ENCODE measurements around the gene B4GALNT4. TPM values are rescaled to one million over a fixed set of nuclear protein-coding genes. Genes with fewer than 3 reads are reported as not detected.

The B4GALNT4 gene
- total and polyA plus RNA-seq, 4 donors = 0.15 to 0.42 (median 0.42) TPM; not detected in 1

DNA sequence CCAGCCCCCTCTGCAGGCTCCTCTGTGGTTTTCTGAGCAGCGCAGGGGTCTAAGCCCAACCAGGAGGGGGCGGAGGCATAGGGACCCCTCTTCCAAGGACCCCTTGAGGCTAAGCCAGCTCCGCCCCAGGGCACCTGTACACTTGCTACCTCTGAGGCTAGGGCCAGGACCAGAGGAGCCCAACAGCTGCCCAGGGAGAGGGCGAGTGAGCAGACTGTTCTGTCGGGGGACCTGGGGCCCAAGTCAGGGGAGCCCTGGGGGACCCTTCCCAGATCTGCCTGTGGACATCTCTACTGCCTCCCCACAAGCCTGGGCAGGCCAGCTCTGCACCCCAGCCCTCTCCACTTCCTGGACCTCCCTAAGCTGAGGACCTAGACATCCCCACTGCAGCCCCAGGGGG is 1.8 kb downstream of the B4GALNT4 start:
- Histone ChIP-seq H3K9ac (ENCODE audit: low read depth in 1 of 2, low read length in 2 of 2) (no peak overlapping the region), H3K4me1 (ENCODE audit: control insufficient read depth in 4 of 4, insufficient read depth in 4 of 4, low read length in 3 of 4) (peaks cover 0 to 5% (median 2%) of the 10 kb centered on the region in 4 donors), H3K9me3 (ENCODE audit: control insufficient read depth in 4 of 4, low read length in 3 of 4) (no peaks in the 10 kb centered on the region), H3K27ac (ENCODE audit: low read depth in 1 of 2, low read length in 2 of 2) (no peak overlapping the region), H3K4me3 (ENCODE audit: low read depth in 1 of 3, low read length in 3 of 3) (no peak overlapping the region), H3K27me3 (ENCODE audit: control insufficient read depth in 4 of 4, insufficient read depth in 4 of 4, low read length in 3 of 4) (peaks cover under 1 to 18% (median 10%) of the 10 kb centered on the region in 4 donors), H3K36me3 (ENCODE audit: control insufficient read depth in 4 of 4, insufficient read depth in 3 of 4, low read depth in 1 of 4, low read length in 3 of 4) (no peaks in the 10 kb centered on the region)
- no peak for DNase-seq (ENCODE audit: low spot score)
- TF ChIP-seq FOXA2 (IDR thresholded peaks at IDR 0.05) (no peak), SP1 (IDR thresholded peaks at IDR 0.05) (no peak), RAD21 (IDR thresholded peaks at IDR 0.05) (no peak), NR2F2 (IDR thresholded peaks at IDR 0.05) (no peak), TAF1 (conservative IDR thresholded peaks at IDR 0.05) (no peak), JUND (IDR thresholded peaks at IDR 0.05) (no peak), HNF4A (conservative IDR thresholded peaks at IDR 0.05) (no peak), RXRA (IDR thresholded peaks at IDR 0.05) (no peak)
- TF ChIP-seq, protein P1, sequence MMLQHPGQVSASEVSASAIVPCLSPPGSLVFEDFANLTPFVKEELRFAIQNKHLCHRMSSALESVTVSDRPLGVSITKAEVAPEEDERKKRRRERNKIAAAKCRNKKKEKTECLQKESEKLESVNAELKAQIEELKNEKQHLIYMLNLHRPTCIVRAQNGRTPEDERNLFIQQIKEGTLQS (IDR thresholded peaks at IDR 0.05) = no peak
- TF ChIP-seq, protein P2, sequence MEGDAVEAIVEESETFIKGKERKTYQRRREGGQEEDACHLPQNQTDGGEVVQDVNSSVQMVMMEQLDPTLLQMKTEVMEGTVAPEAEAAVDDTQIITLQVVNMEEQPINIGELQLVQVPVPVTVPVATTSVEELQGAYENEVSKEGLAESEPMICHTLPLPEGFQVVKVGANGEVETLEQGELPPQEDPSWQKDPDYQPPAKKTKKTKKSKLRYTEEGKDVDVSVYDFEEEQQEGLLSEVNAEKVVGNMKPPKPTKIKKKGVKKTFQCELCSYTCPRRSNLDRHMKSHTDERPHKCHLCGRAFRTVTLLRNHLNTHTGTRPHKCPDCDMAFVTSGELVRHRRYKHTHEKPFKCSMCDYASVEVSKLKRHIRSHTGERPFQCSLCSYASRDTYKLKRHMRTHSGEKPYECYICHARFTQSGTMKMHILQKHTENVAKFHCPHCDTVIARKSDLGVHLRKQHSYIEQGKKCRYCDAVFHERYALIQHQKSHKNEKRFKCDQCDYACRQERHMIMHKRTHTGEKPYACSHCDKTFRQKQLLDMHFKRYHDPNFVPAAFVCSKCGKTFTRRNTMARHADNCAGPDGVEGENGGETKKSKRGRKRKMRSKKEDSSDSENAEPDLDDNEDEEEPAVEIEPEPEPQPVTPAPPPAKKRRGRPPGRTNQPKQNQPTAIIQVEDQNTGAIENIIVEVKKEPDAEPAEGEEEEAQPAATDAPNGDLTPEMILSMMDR (IDR thresholded peaks at IDR 0.05; ENCODE audit: low read depth, low read length, missing input control) = no peak
- WGBS = 85% methylated on average over 5 of the region's 5 CpGs

DNA sequence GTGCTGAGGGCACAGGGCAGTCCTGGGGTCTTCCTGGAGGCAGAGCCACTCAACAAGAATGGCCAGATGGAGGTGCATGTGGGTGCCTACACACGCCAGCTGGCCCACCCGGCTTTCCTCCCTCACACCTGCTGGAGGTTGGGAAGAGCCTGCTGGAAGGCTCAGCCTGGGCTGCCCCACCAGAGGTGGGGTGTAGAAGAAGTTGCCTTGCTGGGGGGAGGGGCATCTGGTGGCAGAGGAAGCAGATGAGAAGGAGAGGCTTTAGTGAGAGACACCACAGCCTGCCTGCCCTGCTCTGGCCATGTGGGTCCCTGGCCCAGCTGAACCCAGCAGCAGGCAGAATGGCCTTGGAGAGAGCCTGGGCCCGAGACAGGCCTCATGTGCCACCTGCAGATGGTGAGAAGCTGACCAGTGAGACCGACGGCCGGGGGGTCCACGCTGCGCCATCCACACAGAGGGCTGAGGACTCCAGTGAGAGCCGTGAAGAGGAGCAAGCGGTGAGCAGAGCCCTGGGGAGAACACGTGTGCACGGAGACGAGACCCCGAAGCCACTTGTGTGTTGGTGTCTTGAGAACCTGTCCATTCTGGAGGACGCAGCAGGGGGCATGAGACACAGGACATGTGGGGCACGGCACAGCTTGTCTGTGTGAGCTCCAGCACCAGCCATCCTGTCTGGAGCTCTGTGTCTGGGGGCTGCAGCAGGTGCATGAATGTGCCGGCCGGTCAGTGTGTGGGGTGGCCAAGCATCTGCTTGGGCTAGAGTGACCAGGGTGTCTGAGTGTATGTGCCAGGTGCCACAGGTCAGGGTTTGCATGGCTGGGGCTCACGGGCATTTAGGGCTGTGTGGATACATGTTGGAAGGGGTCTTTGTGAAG is 2.7 kb downstream of the B4GALNT4 start:
- no peak for TF ChIP-seq FOXA1 (IDR thresholded peaks at IDR 0.05)
- no peak for TF ChIP-seq RAD21 (IDR thresholded peaks at IDR 0.05)
- TF ChIP-seq, protein P2 (IDR thresholded peaks at IDR 0.05; ENCODE audit: low read depth, low read length, missing input control) = no peak
- WGBS = 91% methylated on average over 19 of the region's 19 CpGs
- DNase-seq (ENCODE audit: low spot score) = no peak
- no peaks in the 10 kb centered on the region for H3K36me3 ChIP-seq (ENCODE audit: control insufficient read depth in 4 of 4, insufficient read depth in 3 of 4, low read depth in 1 of 4, low read length in 3 of 4)
- H3K4me3 ChIP-seq (ENCODE audit: low read depth in 1 of 3, low read length in 3 of 3) = no peak overlapping the region
- H3K27ac ChIP-seq (ENCODE audit: low read depth in 1 of 2, low read length in 2 of 2) = no peak overlapping the region
- peaks cover 0 to 5% (median 2%) of the 10 kb centered on the region in 4 donors for H3K4me1 ChIP-seq (ENCODE audit: control insufficient read depth in 4 of 4, insufficient read depth in 4 of 4, low read length in 3 of 4)
- H3K27me3 ChIP-seq (ENCODE audit: control insufficient read depth in 4 of 4, insufficient read depth in 4 of 4, low read length in 3 of 4) = peaks cover 0 to 14% (median 9%) of the 10 kb centered on the region in 4 donors
- no peaks in the 10 kb centered on the region for H3K9me3 ChIP-seq (ENCODE audit: control insufficient read depth in 4 of 4, low read length in 3 of 4)
- no peak overlapping the region for H3K9ac ChIP-seq (ENCODE audit: low read depth in 1 of 2, low read length in 2 of 2)
